Measurements from ENCODE around the gene OTOG. TPM values are rescaled to one million over a fixed set of nuclear protein-coding genes. Genes with fewer than 3 reads are reported as not detected.

The OTOG gene
- total and polyA plus RNA-seq, 2 of the 8 experiments (the other 6 are each of a cell fraction or from before 2014, with no cell fraction given): 0.41 to 1.5 TPM

GRCh38 chr11:17581732-17582053, 34.6 kb downstream of the OTOG start:
- Histone ChIP-seq H3K23me2 (ENCODE audit: low read depth, low read length) (no peaks in the 10 kb centered on the region), H4K20me1 (replicated peaks in 1 of 2; ENCODE audit: control insufficient read depth in 1 of 2, insufficient read depth in 2 of 2, low read length in 2 of 2) (no peaks in the 10 kb centered on the region), H3K27me3 (replicated peaks in 1 of 4; ENCODE audit: control insufficient read depth in 3 of 4, extremely low read depth in 1 of 4, insufficient read depth in 3 of 4, low read length in 3 of 4) (no peaks in the 10 kb centered on the region), H2BK5ac (ENCODE audit: low read depth, low read length) (no peak overlapping the region), H3K23ac (ENCODE audit: insufficient read length) (no peak overlapping the region), H4K5ac (ENCODE audit: insufficient read length, low read depth, low read length) (no peak overlapping the region), H3K4me2 (ENCODE audit: insufficient read depth in 1 of 2, low read depth in 2 of 2, low read length in 2 of 2) (no peak overlapping the region), H3K79me2 (ENCODE audit: control insufficient read depth in 1 of 2, insufficient read depth in 2 of 2, low read length in 2 of 2) (no peaks in the 10 kb centered on the region), H4K91ac (replicated peaks; ENCODE audit: insufficient read length, low read length) (no peak overlapping the region), H3K4ac (replicated peaks; ENCODE audit: insufficient read length, low read depth, low read length) (no peak overlapping the region), H3K36me3 (ENCODE audit: control insufficient read depth in 2 of 4, insufficient read depth in 4 of 4, low read length in 3 of 4) (no peaks in the 10 kb centered on the region), H3K79me1 (ENCODE audit: low read depth, low read length) (no peaks in the 10 kb centered on the region), H3K9ac (replicated peaks in 1 of 4; ENCODE audit: extremely low read depth in 1 of 4, low read depth in 3 of 4, low read length in 3 of 4) (no peak overlapping the region), H3K9me3 (ENCODE audit: insufficient read depth in 2 of 2, low read depth in 1 of 2, low read length in 1 of 2) (no peaks in the 10 kb centered on the region; a peak in 1 of 4 replicates), H2BK20ac (ENCODE audit: low read length) (no peak overlapping the region), H3K4me1 (replicated peaks in 1 of 4; ENCODE audit: control insufficient read depth in 3 of 4, insufficient read depth in 4 of 4, low read length in 3 of 4) (peaks cover 0 to 6% (median 2%) of the 10 kb centered on the region in 4 experiments; a peak in 3 of 7 replicates), H4K8ac (ENCODE audit: extremely low read depth, insufficient read depth, low read length) (no peak overlapping the region), H3K56ac (replicated peaks; ENCODE audit: insufficient read length, low read depth, low read length) (no peak overlapping the region), H3K27ac (ENCODE audit: low read depth, low read length) (no peak overlapping the region), H2BK15ac (ENCODE audit: low read length) (no peak overlapping the region), H2AFZ (ENCODE audit: low read length) (no peak overlapping the region), H2BK12ac (ENCODE audit: low read depth, low read length) (no peak overlapping the region), H2BK120ac (replicated peaks; ENCODE audit: low read depth, low read length) (no peak overlapping the region), H3K4me3 (ENCODE audit: extremely low read depth in 1 of 4, insufficient read depth in 2 of 4, low read depth in 3 of 4, low read length in 4 of 4) (no peak overlapping the region), H3K14ac (ENCODE audit: insufficient read length) (no peak overlapping the region), H2AK5ac (ENCODE audit: low read depth, low read length) (no peak overlapping the region), H3K18ac (ENCODE audit: extremely low read depth, low read length) (no peak overlapping the region)
- ChIA-PET CTCF (ENCODE audit: partially characterized antibody) (interaction anchor here (1.0 kb wide), 1 partner anchor 19 kb away, joined by 3 read pairs; no protein-coding TSS in a partner anchor), POLR2A (ENCODE audit: partially characterized antibody) (no interaction called here)
- WGBS, 2 experiments (ENCODE audit: extremely low coverage in 1 of 2, insufficient coverage in 1 of 2, insufficient read length in 1 of 2, insufficient replicate concordance in 2 of 2, low coverage in 1 of 2, low lambda C conversion rate in 2 of 2, missing lambda C conversion rate in 1 of 2): 91% methylated on average over 4 of the region's 4 CpGs; no CpG with 5 or more reads in 1 of the 2 experiments
- no peak for FAIRE-seq
- no peak for DNase-seq (ENCODE audit: low read depth in 1 of 2, low spot score in 2 of 2)
- TF ChIP-seq CBX8 (IDR thresholded peaks at IDR 0.05; ENCODE audit: borderline replicate concordance, low read depth, low read length) (no peak), POLR2A (IDR thresholded peaks at IDR 0.05; ENCODE audit: control extremely low read depth in 1 of 2, low read depth in 2 of 2, low read length in 2 of 2) (no peak), SAP30 (IDR thresholded peaks at IDR 0.05; ENCODE audit: insufficient read depth, insufficient replicate concordance, low read length) (no peak), CHD2 (IDR thresholded peaks at IDR 0.05; ENCODE audit: low read length) (no peak), GTF2F1 (IDR thresholded peaks at IDR 0.05; ENCODE audit: borderline replicate concordance, low read depth, low read length) (no peak), BACH1 (IDR thresholded peaks at IDR 0.05; ENCODE audit: low read length) (no peak), NRF1 (IDR thresholded peaks at IDR 0.05; ENCODE audit: low read depth, low read length) (no peak), ZNF274 (IDR thresholded peaks at IDR 0.05; ENCODE audit: borderline replicate concordance, extremely low read depth, low read length) (no peak), RBBP5 (IDR thresholded peaks at IDR 0.05; ENCODE audit: borderline replicate concordance, low read depth, low read length) (no peak), CTBP2 (IDR thresholded peaks at IDR 0.05; ENCODE audit: borderline replicate concordance, insufficient read depth, insufficient read length, low read length) (no peak), EGR1 (IDR thresholded peaks at IDR 0.05; ENCODE audit: borderline replicate concordance, low read depth, low read length) (no peak), JUN (IDR thresholded peaks at IDR 0.05; ENCODE audit: low read depth, low read length) (no peak), GABPA (IDR thresholded peaks at IDR 0.05; ENCODE audit: borderline replicate concordance, insufficient read depth, low read length) (no peak), POU5F1 (IDR thresholded peaks at IDR 0.05; ENCODE audit: low read depth, low read length) (no peak), ATF3 (IDR thresholded peaks at IDR 0.05; ENCODE audit: insufficient read depth, low read depth, low read length) (no peak)
